Smooth muscle cell (in vitro differentiated cells): ENCODE data around the gene ZSCAN22. TPM values are rescaled to one million over a fixed set of nuclear protein-coding genes. Genes with fewer than 3 reads are reported as not detected.

ENCODE experiments used
- DNase-seq: peaks from one replicate; lab custom pipeline; 2025; ENCODE audit not compliant: unreplicated experiment; lab: John Stamatoyannopoulos, UW
- H2AFZ ChIP-seq: fragments of 200-600 bp; sonication (generic); 2 replicates; pipeline ENCODE4 v1.6.0; 2016; ENCODE audit warnings: antibody characterized with exemption, low read depth, mild to moderate bottlenecking
- H3F3A ChIP-seq: fragments of 200-600 bp; sonication (generic); 2 replicates; pipeline ENCODE4 v1.6.0; 2017; ENCODE audit warnings: antibody characterized with exemption, low read depth
- H3K27ac ChIP-seq: fragments of 200-600 bp; sonication (generic); 2 replicates; pipeline ENCODE4 v1.5.1; 2016; ENCODE audit warnings: low read depth, mild to moderate bottlenecking
- H3K27me3 ChIP-seq: fragments of 200-600 bp; sonication (generic); 2 replicates; pipeline ENCODE4 v1.6.1; 2016; ENCODE audit warnings: low read depth, mild to moderate bottlenecking
- H3K36me3 ChIP-seq: fragments of 200-600 bp; sonication (generic); 2 replicates; pipeline ENCODE4 v1.5.1; 2016; ENCODE audit warnings: low read depth
- H3K4me1 ChIP-seq: fragments of 200-600 bp; sonication (generic); 2 replicates; pipeline ENCODE4 v1.5.1; 2016; ENCODE audit warnings: low read depth
- H3K4me2 ChIP-seq: fragments of 200-600 bp; sonication (generic); 2 replicates; pipeline ENCODE4 v1.6.0; 2016; ENCODE audit warnings: mild to moderate bottlenecking
- H3K4me3 ChIP-seq: fragments of 200-600 bp; sonication (generic); 2 replicates; pipeline ENCODE4 v1.5.1; 2016; ENCODE audit warnings: mild to moderate bottlenecking
- H3K79me2 ChIP-seq: fragments of 200-600 bp; sonication (generic); 2 replicates; pipeline ENCODE4 v1.6.0; 2016; ENCODE audit warnings: low read depth, mild to moderate bottlenecking
- H3K9ac ChIP-seq: fragments of 200-600 bp; sonication (generic); 2 replicates; pipeline ENCODE4 v1.6.0; 2016; ENCODE audit warnings: low read depth
- H3K9me3 ChIP-seq: fragments of 200-600 bp; sonication (generic); replicated peaks from 2 replicates; pipeline ENCODE4 v1.5.1; 2016; ENCODE audit warnings: low read depth
- H4K20me1 ChIP-seq: fragments of 200-600 bp; sonication (generic); 2 replicates; pipeline ENCODE4 v1.6.0; 2016; ENCODE audit warnings: low read depth
- WGBS: methylation state at CpG from one replicate; pipeline ENCODE4 v1.1.7; 2016; ENCODE audit warnings: low lambda C conversion rate; 5-methylcytosine and 5-hydroxymethylcytosine counted together
- polyA plus RNA-seq: library from polyadenylated mRNA; unstranded; fragments of >200 nt; fragmentation: Nextera tagmentation; extraction: Ambion mirVana; gene quantifications from 2 replicates; pipeline ENCODE4 v1.2.1, GENCODE V29; 2016
- total RNA-seq: library from RNA; depleted of rRNA; stranded (reverse); fragments of >200 nt; gene quantifications from 2 replicates; pipeline ENCODE4 v1.2.3, GENCODE V29; 2014
- TF ChIP-seq, protein P1 (sequence below): fragments of 200-600 bp; sonication (generic); IDR thresholded peaks from 2 replicates; pipeline ENCODE4 v1.5.1; 2017; ENCODE audit warnings: borderline replicate concordance, mild to moderate bottlenecking, antibody characterized with exemption; ENCODE audit not compliant: insufficient read depth, poor library complexity, severe bottlenecking

The ZSCAN22 gene
- total and polyA plus RNA-seq, 2 experiments from 2014 or later = 1.7 to 2.4 TPM

DNA sequence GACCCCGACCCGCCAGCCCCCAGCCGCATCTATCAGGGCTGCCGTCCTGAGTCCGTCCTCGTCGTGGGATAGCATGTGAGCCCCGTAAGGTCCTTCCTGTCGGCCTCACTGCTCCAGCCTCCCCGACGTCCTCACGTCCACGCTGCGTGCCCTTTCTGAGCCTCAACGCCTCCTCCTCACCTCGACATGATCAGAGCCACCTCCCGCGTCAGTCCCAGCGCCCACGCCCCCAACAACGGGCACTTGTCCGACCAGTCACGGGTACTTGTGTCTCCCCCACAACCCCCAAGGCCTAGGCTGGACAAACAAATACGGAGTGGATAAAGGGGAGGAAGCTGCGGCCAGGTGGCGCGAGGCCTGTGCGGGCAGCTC, 35.1 kb downstream of the ZSCAN22 start:
- Histone ChIP-seq H3K36me3 (no peaks in the 10 kb centered on the region), H3K27ac (peak overlapping the region; percentile 82), H3F3A (no peaks in the 10 kb centered on the region), H2AFZ (peak overlapping the region; percentile 64), H3K79me2 (no peaks in the 10 kb centered on the region), H3K4me1 (peaks cover 7% of the 10 kb centered on the region), H3K27me3 (no peaks in the 10 kb centered on the region), H3K9me3 (no peaks in the 10 kb centered on the region), H3K9ac (peak overlapping the region; percentile 74), H4K20me1 (no peaks in the 10 kb centered on the region), H3K4me3 (peak overlapping the region; percentile 65), H3K4me2 (peak overlapping the region; percentile 83)
- TF ChIP-seq, protein P1, sequence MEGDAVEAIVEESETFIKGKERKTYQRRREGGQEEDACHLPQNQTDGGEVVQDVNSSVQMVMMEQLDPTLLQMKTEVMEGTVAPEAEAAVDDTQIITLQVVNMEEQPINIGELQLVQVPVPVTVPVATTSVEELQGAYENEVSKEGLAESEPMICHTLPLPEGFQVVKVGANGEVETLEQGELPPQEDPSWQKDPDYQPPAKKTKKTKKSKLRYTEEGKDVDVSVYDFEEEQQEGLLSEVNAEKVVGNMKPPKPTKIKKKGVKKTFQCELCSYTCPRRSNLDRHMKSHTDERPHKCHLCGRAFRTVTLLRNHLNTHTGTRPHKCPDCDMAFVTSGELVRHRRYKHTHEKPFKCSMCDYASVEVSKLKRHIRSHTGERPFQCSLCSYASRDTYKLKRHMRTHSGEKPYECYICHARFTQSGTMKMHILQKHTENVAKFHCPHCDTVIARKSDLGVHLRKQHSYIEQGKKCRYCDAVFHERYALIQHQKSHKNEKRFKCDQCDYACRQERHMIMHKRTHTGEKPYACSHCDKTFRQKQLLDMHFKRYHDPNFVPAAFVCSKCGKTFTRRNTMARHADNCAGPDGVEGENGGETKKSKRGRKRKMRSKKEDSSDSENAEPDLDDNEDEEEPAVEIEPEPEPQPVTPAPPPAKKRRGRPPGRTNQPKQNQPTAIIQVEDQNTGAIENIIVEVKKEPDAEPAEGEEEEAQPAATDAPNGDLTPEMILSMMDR = no peak
- 4% methylated on average over 28 of the region's 28 CpGs for WGBS
- DNase-seq = peak; percentile 57

- Histone ChIP-seq H3F3A (no peaks in the 10 kb centered on the region), H3K9me3 (no peaks in the 10 kb centered on the region), H3K79me2 (no peaks in the 10 kb centered on the region), H3K4me1 (peaks cover 7% of the 10 kb centered on the region), H3K27ac (peak within 1 kb of the TSS; percentile 82), H3K9ac (peak within 1 kb of the TSS; percentile 74), H3K27me3 (no peaks in the 10 kb centered on the region), H3K4me2 (peak within 1 kb of the TSS; percentile 83), H3K4me3 (peak within 1 kb of the TSS; percentile 65), H4K20me1 (no peaks in the 10 kb centered on the region), H2AFZ (peak within 1 kb of the TSS; percentile 64), H3K36me3 (no peaks in the 10 kb centered on the region)
- DNase-seq = peak; percentile 89
- TF ChIP-seq, protein P1 = no peak
- under 1% methylated on average over 73 of the region's 74 CpGs for WGBS
Observed at GRCh38 chr19:58362272-58362994, 35.6 kb downstream of the ZSCAN22 start, which contains the start of gene ZNF497. TSS of gene ZNF497 (minus strand) at chr19:58362751. CDS start at chr19:58357635, 5,116 bp downstream.

DNA sequence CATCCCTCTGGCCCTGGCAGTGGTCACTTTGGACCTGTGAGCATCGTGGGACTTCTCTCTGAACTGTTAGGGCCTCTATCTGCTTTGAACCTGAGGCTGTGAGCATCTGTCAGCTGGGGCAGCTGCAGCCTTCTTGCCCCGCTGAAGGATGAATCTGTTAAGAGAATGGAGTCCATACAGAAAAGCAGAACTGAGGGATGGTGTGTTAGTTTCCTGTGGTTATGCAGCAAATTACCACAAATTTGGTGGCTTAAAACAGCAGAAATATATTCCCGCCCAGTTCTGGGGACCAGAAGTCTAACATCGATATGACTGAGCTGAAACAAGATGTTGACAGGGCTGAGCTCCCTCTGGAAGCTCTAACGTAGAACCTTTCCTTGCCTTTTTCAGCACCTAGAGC, 37.4 kb downstream of the ZSCAN22 start:
- no peak overlapping the region for H2AFZ ChIP-seq

More for the DNA sequence above, 37.4 kb downstream of the ZSCAN22 start:
- Histone ChIP-seq H4K20me1 (no peaks in the 10 kb centered on the region), H3K79me2 (no peaks in the 10 kb centered on the region), H3K9ac (no peak overlapping the region), H3K4me1 (peaks cover 7% of the 10 kb centered on the region), H3K9me3 (no peaks in the 10 kb centered on the region), H3K4me2 (no peak overlapping the region), H3K4me3 (no peak overlapping the region), H3K36me3 (no peaks in the 10 kb centered on the region), H3F3A (no peaks in the 10 kb centered on the region), H3K27ac (no peak overlapping the region), H3K27me3 (no peaks in the 10 kb centered on the region)
- TF ChIP-seq, protein P1 = no peak
- 92% methylated on average over 5 of the region's 5 CpGs for WGBS
- no peak for DNase-seq
